Measurements from ENCODE around the gene OBI1.

GRCh38 chr13:78587395-78587794 is 71.6 kb downstream of the OBI1 start:
- TF ChIP-seq CTCF (IDR thresholded peaks at IDR 0.05; ENCODE audit: low read depth, low read length) (no peak), EZH2phosphoT487 (IDR thresholded peaks at IDR 0.05; ENCODE audit: low read depth) (no peak)

Measured in OCI-LY3 (cell line).